Measurements from ENCODE around the gene UBE2V1. TPM values are rescaled to one million over a fixed set of nuclear protein-coding genes. Genes with fewer than 3 reads are reported as not detected.

Gene UBE2V1
- total and polyA plus RNA-seq, 2 of the 13 experiments (the other 11 are each of a cell fraction or from before 2014, with no cell fraction given) = 81.3 to 132 TPM

DNA sequence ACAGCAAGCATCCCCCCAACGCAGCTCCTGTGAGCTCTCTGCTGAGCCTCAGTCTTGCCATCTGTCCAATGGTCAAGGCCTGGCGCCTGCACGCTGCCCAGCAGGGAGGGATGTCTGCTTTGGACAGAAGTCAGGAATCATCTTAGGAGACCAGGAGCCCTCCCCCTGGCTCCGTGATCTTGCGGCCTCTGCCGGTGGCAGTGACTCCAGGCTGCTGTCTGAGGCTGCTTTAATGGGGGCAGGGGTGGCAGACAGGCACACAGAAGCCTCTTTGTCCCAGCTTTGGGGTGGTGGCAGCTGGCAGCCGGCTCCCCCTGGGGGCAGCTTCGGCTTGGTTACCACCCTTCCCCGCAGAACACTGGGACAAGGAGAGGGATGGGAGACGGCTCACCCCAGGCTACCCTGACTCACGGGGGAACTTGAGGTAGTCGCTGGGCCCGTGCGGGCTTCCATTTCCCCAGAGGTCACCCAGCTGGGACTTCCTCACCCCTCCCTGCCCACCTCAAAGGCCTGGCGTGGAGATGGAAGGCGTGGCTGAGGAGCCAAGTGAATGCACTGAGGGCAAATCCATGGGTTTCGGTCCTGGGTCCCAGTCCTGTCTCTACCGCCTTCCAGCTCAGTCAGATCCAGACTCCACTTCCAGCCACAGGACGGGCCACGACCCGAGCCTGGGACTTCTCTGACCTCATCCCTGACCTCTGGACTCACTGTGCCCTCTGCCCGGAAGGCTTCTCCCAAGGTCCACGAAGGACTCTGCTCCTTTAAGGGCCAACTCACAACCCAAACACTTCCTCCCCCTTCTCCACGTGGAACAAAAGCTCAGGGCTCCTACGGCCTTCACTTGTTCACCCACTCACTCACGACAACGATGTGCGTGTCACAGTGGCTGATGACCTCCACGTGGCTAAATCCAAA is 25.8 kb upstream of the UBE2V1 start (continued):
- TF ChIP-seq TRIM24 (CRISPR knock-in tag; IDR thresholded peaks at IDR 0.05) = no peak
- no peak for TF ChIP-seq KLF11 (CRISPR knock-in tag; IDR thresholded peaks at IDR 0.05)
- TF ChIP-seq RARA (CRISPR knock-in tag; IDR thresholded peaks at IDR 0.05) = peak; percentile 70
- 0 out of 2 replicates have a peak, but pooled peaks have one; percentile 23 for TF ChIP-seq ERF (CRISPR knock-in tag; IDR thresholded peaks at IDR 0.05)
- TF ChIP-seq ZNF441 (CRISPR knock-in tag; IDR thresholded peaks at IDR 0.05; ENCODE audit: borderline replicate concordance) = 0 out of 2 replicates have a peak, but pooled peaks have one; percentile 24
- TF ChIP-seq ZNF451 (CRISPR knock-in tag; IDR thresholded peaks at IDR 0.05) = 0 out of 2 replicates have a peak, but pooled peaks have one; percentile 51
- peak; percentile 43 for TF ChIP-seq SALL1 (CRISPR knock-in tag; IDR thresholded peaks at IDR 0.05)
- TF ChIP-seq ZNF468 (CRISPR knock-in tag; IDR thresholded peaks at IDR 0.05) = no peak
- TF ChIP-seq ZNF761 (CRISPR knock-in tag; conservative IDR thresholded peaks at IDR 0.05) = no peak
- peak; percentile 44; the same call in 1 of the 2 replicates for TF ChIP-seq MXD3 (CRISPR knock-in tag; IDR thresholded peaks at IDR 0.05)
- TF ChIP-seq TFAP4 (IDR thresholded peaks at IDR 0.05; ENCODE audit: borderline replicate concordance, low read depth) = 0 out of 2 replicates have a peak, but pooled peaks have one; percentile 4
- TF ChIP-seq, protein P1, sequence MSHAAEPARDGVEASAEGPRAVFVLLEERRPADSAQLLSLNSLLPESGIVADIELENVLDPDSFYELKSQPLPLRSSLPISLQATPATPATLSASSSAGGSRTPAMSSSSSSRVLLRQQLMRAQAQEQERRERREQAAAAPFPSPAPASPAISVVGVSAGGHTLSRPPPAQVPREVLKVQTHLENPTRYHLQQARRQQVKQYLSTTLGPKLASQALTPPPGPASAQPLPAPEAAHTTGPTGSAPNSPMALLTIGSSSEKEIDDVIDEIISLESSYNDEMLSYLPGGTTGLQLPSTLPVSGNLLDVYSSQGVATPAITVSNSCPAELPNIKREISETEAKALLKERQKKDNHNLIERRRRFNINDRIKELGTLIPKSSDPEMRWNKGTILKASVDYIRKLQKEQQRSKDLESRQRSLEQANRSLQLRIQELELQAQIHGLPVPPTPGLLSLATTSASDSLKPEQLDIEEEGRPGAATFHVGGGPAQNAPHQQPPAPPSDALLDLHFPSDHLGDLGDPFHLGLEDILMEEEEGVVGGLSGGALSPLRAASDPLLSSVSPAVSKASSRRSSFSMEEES (CRISPR knock-in tag; IDR thresholded peaks at IDR 0.05) = no peak
- TF ChIP-seq ESRRA (CRISPR knock-in tag; IDR thresholded peaks at IDR 0.05; ENCODE audit: low read depth) = peak; percentile 73; the same call in 1 of the 2 replicates
- 0 out of 2 replicates have a peak, but pooled peaks have one; percentile 43 for TF ChIP-seq ZNF747 (CRISPR knock-in tag; IDR thresholded peaks at IDR 0.05; ENCODE audit: borderline replicate concordance)
- TF ChIP-seq HIC2 (CRISPR knock-in tag; IDR thresholded peaks at IDR 0.05; ENCODE audit: low read depth) = 0 out of 2 replicates have a peak, but pooled peaks have one; percentile 21
- TF ChIP-seq ZMYM3 (CRISPR knock-in tag; IDR thresholded peaks at IDR 0.05) = peak; percentile 86
- TF ChIP-seq ASH2L (IDR thresholded peaks at IDR 0.05; ENCODE audit: insufficient read length, low read depth, low read length) = peak; percentile 19
- peak; percentile 74 to 79 for TF ChIP-seq NR2F1 (CRISPR knock-in tag; IDR thresholded peaks at IDR 0.05)
- TF ChIP-seq KDM2A (CRISPR knock-in tag; IDR thresholded peaks at IDR 0.05; ENCODE audit: borderline replicate concordance, low read depth) = peak; percentile 39; the same call in 1 of the 2 replicates
- TF ChIP-seq, protein P2, sequence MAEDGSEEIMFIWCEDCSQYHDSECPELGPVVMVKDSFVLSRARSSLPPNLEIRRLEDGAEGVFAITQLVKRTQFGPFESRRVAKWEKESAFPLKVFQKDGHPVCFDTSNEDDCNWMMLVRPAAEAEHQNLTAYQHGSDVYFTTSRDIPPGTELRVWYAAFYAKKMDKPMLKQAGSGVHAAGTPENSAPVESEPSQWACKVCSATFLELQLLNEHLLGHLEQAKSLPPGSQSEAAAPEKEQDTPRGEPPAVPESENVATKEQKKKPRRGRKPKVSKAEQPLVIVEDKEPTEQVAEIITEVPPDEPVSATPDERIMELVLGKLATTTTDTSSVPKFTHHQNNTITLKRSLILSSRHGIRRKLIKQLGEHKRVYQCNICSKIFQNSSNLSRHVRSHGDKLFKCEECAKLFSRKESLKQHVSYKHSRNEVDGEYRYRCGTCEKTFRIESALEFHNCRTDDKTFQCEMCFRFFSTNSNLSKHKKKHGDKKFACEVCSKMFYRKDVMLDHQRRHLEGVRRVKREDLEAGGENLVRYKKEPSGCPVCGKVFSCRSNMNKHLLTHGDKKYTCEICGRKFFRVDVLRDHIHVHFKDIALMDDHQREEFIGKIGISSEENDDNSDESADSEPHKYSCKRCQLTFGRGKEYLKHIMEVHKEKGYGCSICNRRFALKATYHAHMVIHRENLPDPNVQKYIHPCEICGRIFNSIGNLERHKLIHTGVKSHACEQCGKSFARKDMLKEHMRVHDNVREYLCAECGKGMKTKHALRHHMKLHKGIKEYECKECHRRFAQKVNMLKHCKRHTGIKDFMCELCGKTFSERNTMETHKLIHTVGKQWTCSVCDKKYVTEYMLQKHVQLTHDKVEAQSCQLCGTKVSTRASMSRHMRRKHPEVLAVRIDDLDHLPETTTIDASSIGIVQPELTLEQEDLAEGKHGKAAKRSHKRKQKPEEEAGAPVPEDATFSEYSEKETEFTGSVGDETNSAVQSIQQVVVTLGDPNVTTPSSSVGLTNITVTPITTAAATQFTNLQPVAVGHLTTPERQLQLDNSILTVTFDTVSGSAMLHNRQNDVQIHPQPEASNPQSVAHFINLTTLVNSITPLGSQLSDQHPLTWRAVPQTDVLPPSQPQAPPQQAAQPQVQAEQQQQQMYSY (CRISPR knock-in tag; IDR thresholded peaks at IDR 0.05) = peak; percentile 83; the same call in 1 of the 2 replicates
